Measurements from ENCODE around the gene UST.

The UST gene

GRCh38 chr6:149107520-149107919 lies 360.7 kb downstream of the UST start:
- H3K27ac ChIP-seq: no peak overlapping the region
- H3K4me3 ChIP-seq (IDR thresholded peaks at IDR 0.05; ENCODE audit: insufficient read depth, low read depth, low read length): no peak overlapping the region
- H3K9ac ChIP-seq: no peak overlapping the region
- no peak overlapping the region for H3K4me2 ChIP-seq
- H2AFZ ChIP-seq (ENCODE audit: low read depth): no peak overlapping the region
- no peaks in the 10 kb centered on the region for H3K36me3 ChIP-seq (ENCODE audit: insufficient read depth)
- H3K27me3 ChIP-seq (ENCODE audit: insufficient read depth, low read depth): no peaks in the 10 kb centered on the region
- TF ChIP-seq, protein P1, sequence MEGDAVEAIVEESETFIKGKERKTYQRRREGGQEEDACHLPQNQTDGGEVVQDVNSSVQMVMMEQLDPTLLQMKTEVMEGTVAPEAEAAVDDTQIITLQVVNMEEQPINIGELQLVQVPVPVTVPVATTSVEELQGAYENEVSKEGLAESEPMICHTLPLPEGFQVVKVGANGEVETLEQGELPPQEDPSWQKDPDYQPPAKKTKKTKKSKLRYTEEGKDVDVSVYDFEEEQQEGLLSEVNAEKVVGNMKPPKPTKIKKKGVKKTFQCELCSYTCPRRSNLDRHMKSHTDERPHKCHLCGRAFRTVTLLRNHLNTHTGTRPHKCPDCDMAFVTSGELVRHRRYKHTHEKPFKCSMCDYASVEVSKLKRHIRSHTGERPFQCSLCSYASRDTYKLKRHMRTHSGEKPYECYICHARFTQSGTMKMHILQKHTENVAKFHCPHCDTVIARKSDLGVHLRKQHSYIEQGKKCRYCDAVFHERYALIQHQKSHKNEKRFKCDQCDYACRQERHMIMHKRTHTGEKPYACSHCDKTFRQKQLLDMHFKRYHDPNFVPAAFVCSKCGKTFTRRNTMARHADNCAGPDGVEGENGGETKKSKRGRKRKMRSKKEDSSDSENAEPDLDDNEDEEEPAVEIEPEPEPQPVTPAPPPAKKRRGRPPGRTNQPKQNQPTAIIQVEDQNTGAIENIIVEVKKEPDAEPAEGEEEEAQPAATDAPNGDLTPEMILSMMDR (conservative IDR thresholded peaks at IDR 0.05; ENCODE audit: low read depth, low read length): no peak
- H3K4me1 ChIP-seq (ENCODE audit: low read depth, poor library complexity, severe bottlenecking): no peaks in the 10 kb centered on the region
- H4K20me1 ChIP-seq (ENCODE audit: insufficient read depth): no peaks in the 10 kb centered on the region
- H3K79me2 ChIP-seq (ENCODE audit: insufficient read depth, low read depth): no peaks in the 10 kb centered on the region

- Histone ChIP-seq H4K20me1 (ENCODE audit: insufficient read depth) (no peaks in the 10 kb centered on the region), H3K36me3 (ENCODE audit: insufficient read depth) (no peaks in the 10 kb centered on the region), H3K79me2 (ENCODE audit: insufficient read depth, low read depth) (no peaks in the 10 kb centered on the region), H2AFZ (ENCODE audit: low read depth) (no peak overlapping the region), H3K4me2 (no peak overlapping the region), H3K4me3 (IDR thresholded peaks at IDR 0.05; ENCODE audit: insufficient read depth, low read depth, low read length) (no peak overlapping the region), H3K9ac (no peak overlapping the region), H3K27me3 (ENCODE audit: insufficient read depth, low read depth) (no peaks in the 10 kb centered on the region), H3K27ac (no peak overlapping the region), H3K4me1 (ENCODE audit: low read depth, poor library complexity, severe bottlenecking) (no peaks in the 10 kb centered on the region)
- TF ChIP-seq, protein P1 (conservative IDR thresholded peaks at IDR 0.05; ENCODE audit: low read depth, low read length): no peak
Observed at GRCh38 chr6:149108038-149108748, 361.4 kb downstream of the UST start.

GRCh38 chr6:149108749-149109100 lies 361.9 kb downstream of the UST start:
- Histone ChIP-seq H3K27ac (no peak overlapping the region), H2AFZ (ENCODE audit: low read depth) (no peak overlapping the region), H3K27me3 (ENCODE audit: insufficient read depth, low read depth) (no peaks in the 10 kb centered on the region), H3K4me2 (no peak overlapping the region), H3K4me3 (IDR thresholded peaks at IDR 0.05; ENCODE audit: insufficient read depth, low read depth, low read length) (no peak overlapping the region), H4K20me1 (ENCODE audit: insufficient read depth) (no peaks in the 10 kb centered on the region), H3K9ac (no peak overlapping the region), H3K4me1 (ENCODE audit: low read depth, poor library complexity, severe bottlenecking) (no peaks in the 10 kb centered on the region), H3K36me3 (ENCODE audit: insufficient read depth) (no peaks in the 10 kb centered on the region), H3K79me2 (ENCODE audit: insufficient read depth, low read depth) (no peaks in the 10 kb centered on the region)
- TF ChIP-seq, protein P1 (conservative IDR thresholded peaks at IDR 0.05; ENCODE audit: low read depth, low read length): no peak

- Histone ChIP-seq H3K36me3 (ENCODE audit: insufficient read depth) (no peaks in the 10 kb centered on the region), H3K27ac (no peak overlapping the region), H3K4me3 (IDR thresholded peaks at IDR 0.05; ENCODE audit: insufficient read depth, low read depth, low read length) (no peak overlapping the region), H3K4me2 (no peak overlapping the region), H3K27me3 (ENCODE audit: insufficient read depth, low read depth) (no peaks in the 10 kb centered on the region), H2AFZ (ENCODE audit: low read depth) (no peak overlapping the region), H3K79me2 (ENCODE audit: insufficient read depth, low read depth) (no peaks in the 10 kb centered on the region), H3K9ac (no peak overlapping the region), H4K20me1 (ENCODE audit: insufficient read depth) (no peaks in the 10 kb centered on the region), H3K4me1 (ENCODE audit: low read depth, poor library complexity, severe bottlenecking) (no peaks in the 10 kb centered on the region)
- TF ChIP-seq, protein P1 (conservative IDR thresholded peaks at IDR 0.05; ENCODE audit: low read depth, low read length): no peak
Observed at GRCh38 chr6:149109397-149110070, 362.7 kb downstream of the UST start.

Data from KMS-11 (cell line).